Loucy (cell line): ENCODE data around the gene PCCA.

Source experiments
- H2AFZ ChIP-seq: fragments of 200-600 bp; sonication (generic); 2 replicates; pipeline ENCODE4 v1.6.0; 2016; ENCODE audit warnings: antibody characterized with exemption, mild to moderate bottlenecking, low read length, moderate library complexity
- H3F3A ChIP-seq: fragments of 200-600 bp; 2 replicates; pipeline ENCODE4 v1.6.0; 2016; ENCODE audit warnings: antibody characterized with exemption, low read depth, mild to moderate bottlenecking
- H3K27me3 ChIP-seq: fragments of 200-600 bp; sonication (generic); 2 replicates; pipeline ENCODE4 v1.6.1; 2014; ENCODE audit warnings: low read length, mild to moderate bottlenecking; ENCODE audit not compliant: insufficient read depth, poor library complexity, severe bottlenecking
- H3K36me3 ChIP-seq: fragments of 200-600 bp; sonication (generic); 2 replicates; pipeline ENCODE4 v1.6.1; 2016; ENCODE audit warnings: low read length; ENCODE audit not compliant: insufficient read depth
- H3K4me1 ChIP-seq: fragments of 200-600 bp; sonication (generic); 2 replicates; pipeline ENCODE4 v1.5.1; 2014; ENCODE audit warnings: low read length, mild to moderate bottlenecking; ENCODE audit not compliant: insufficient read depth, poor library complexity, severe bottlenecking
- H3K4me2 ChIP-seq: fragments of 200-600 bp; sonication (generic); 2 replicates; pipeline ENCODE4 v1.6.0; 2014; ENCODE audit warnings: antibody characterized with exemption, low read length, low read depth, mild to moderate bottlenecking; ENCODE audit not compliant: poor library complexity, severe bottlenecking
- H3K4me3 ChIP-seq: fragments of 200-600 bp; sonication (generic); 2 replicates; pipeline ENCODE4 v1.5.1; 2014; ENCODE audit warnings: low read length, mild to moderate bottlenecking, mixed read lengths; ENCODE audit not compliant: poor library complexity, severe bottlenecking
- H3K79me2 ChIP-seq: fragments of 200-600 bp; sonication (generic); 2 replicates; pipeline ENCODE4 v1.6.1; 2014; ENCODE audit warnings: low read length; ENCODE audit not compliant: insufficient read depth
- H3K9ac ChIP-seq: fragments of 200-600 bp; sonication (generic); 2 replicates; pipeline ENCODE4 v1.6.0; 2014; ENCODE audit warnings: mild to moderate bottlenecking, low read depth, low read length, moderate library complexity; ENCODE audit not compliant: poor library complexity, severe bottlenecking
- H3K9me2 ChIP-seq: fragments of 200-600 bp; sonication (generic); replicated peaks from 2 replicates; pipeline ENCODE4 v1.6.1; 2016; ENCODE audit warnings: low read depth, low read length, mixed read lengths
- H3K9me3 ChIP-seq: fragments of 200-600 bp; sonication (generic); 2 replicates; pipeline ENCODE4 v1.6.1; 2014; ENCODE audit warnings: mild to moderate bottlenecking, antibody characterized with exemption, low read length, low read depth; ENCODE audit not compliant: insufficient read depth
- H4K20me1 ChIP-seq: fragments of 200-600 bp; sonication (generic); 2 replicates; pipeline ENCODE4 v1.6.0; 2014; ENCODE audit warnings: antibody characterized with exemption, low read length, mild to moderate bottlenecking; ENCODE audit not compliant: insufficient read depth, poor library complexity, severe bottlenecking
- CTCF ChIP-seq: fragments of 200-600 bp; sonication (generic); conservative IDR thresholded peaks from 2 replicates; pipeline ENCODE4 v1.5.1; 2014; ENCODE audit warnings: mild to moderate bottlenecking, antibody characterized with exemption, low read length
- EZH2phosphoT487 ChIP-seq: fragments of 200-600 bp; IDR thresholded peaks from 2 replicates; pipeline ENCODE4 v1.6.1; 2018; ENCODE audit warnings: antibody characterized with exemption, mild to moderate bottlenecking, moderate library complexity, borderline replicate concordance

The PCCA gene

GRCh38 chr13:100231176-100231575 is 142.3 kb downstream of the PCCA start:
- no peak overlapping the region for H3K9ac ChIP-seq
- no peaks in the 10 kb centered on the region for H3K36me3 ChIP-seq
- no peak overlapping the region for H3K4me2 ChIP-seq
- H3K27me3 ChIP-seq = no peaks in the 10 kb centered on the region
- H3K4me1 ChIP-seq = peaks cover 33% of the 10 kb centered on the region
- no peaks in the 10 kb centered on the region for H3K9me2 ChIP-seq
- no peaks in the 10 kb centered on the region for H3F3A ChIP-seq
- H2AFZ ChIP-seq = no peak overlapping the region
- H3K4me3 ChIP-seq = no peak overlapping the region
- H4K20me1 ChIP-seq = no peaks in the 10 kb centered on the region
- no peaks in the 10 kb centered on the region for H3K9me3 ChIP-seq
- H3K79me2 ChIP-seq = no peaks in the 10 kb centered on the region
- no peak for TF ChIP-seq EZH2phosphoT487
- TF ChIP-seq CTCF = no peak

- Histone ChIP-seq H3K9me2 (no peaks in the 10 kb centered on the region), H3K79me2 (no peaks in the 10 kb centered on the region), H3K4me2 (peak overlapping the region; percentile 55), H2AFZ (no peak overlapping the region), H3F3A (no peaks in the 10 kb centered on the region), H3K9ac (no peak overlapping the region), H3K4me3 (no peak overlapping the region), H3K36me3 (no peaks in the 10 kb centered on the region; the same call in 1 of the 2 replicates), H3K4me1 (peaks cover 33% of the 10 kb centered on the region), H3K27me3 (no peaks in the 10 kb centered on the region), H4K20me1 (no peaks in the 10 kb centered on the region), H3K9me3 (no peaks in the 10 kb centered on the region)
- TF ChIP-seq EZH2phosphoT487 (no peak), CTCF (no peak)
These were observed 145.1 kb downstream of the PCCA start for GRCh38 chr13:100234006-100234405.

GRCh38 chr13:100234524-100235136 is 145.7 kb downstream of the PCCA start:
- no peaks in the 10 kb centered on the region for H3K9me3 ChIP-seq
- H3K9ac ChIP-seq = no peak overlapping the region
- H2AFZ ChIP-seq = no peak overlapping the region
- H3K4me1 ChIP-seq = peaks cover 33% of the 10 kb centered on the region
- no peak for TF ChIP-seq CTCF
- no peak for TF ChIP-seq EZH2phosphoT487
- H3K36me3 ChIP-seq = no peaks in the 10 kb centered on the region; the same call in 1 of the 2 replicates
- no peaks in the 10 kb centered on the region for H4K20me1 ChIP-seq
- no peak overlapping the region for H3K4me3 ChIP-seq
- H3F3A ChIP-seq = no peaks in the 10 kb centered on the region
- H3K9me2 ChIP-seq = no peaks in the 10 kb centered on the region
- H3K27me3 ChIP-seq = no peaks in the 10 kb centered on the region
- H3K4me2 ChIP-seq = peak overlapping the region; percentile 55
- no peaks in the 10 kb centered on the region for H3K79me2 ChIP-seq
